Muscle of leg (tissue), 11 donors: ENCODE data around the gene PRKN. TPM values are rescaled to one million over a fixed set of nuclear protein-coding genes. Genes with fewer than 3 reads are reported as not detected.

Experiments
- DNase-seq: peaks from one replicate; pipeline ENCODE4 v3.0.0; 2013
- H3K27ac ChIP-seq: one replicate; pipeline ENCODE4 v1.5.1; 2013; ENCODE audit warnings: mild to moderate bottlenecking, low read length, control low read depth
- H3K27me3 ChIP-seq: one replicate; pipeline ENCODE4 v1.6.1; 2013; ENCODE audit warnings: low read length; ENCODE audit not compliant: control insufficient read depth, insufficient read depth
- H3K36me3 ChIP-seq: one replicate; pipeline ENCODE4 v1.6.1; 2013; ENCODE audit warnings: low read length; ENCODE audit not compliant: control insufficient read depth, insufficient read depth
- H3K4me1 ChIP-seq: one replicate; pipeline ENCODE4 v1.6.1; 2013; ENCODE audit warnings: low read length; ENCODE audit not compliant: control insufficient read depth, insufficient read depth
- H3K4me3 ChIP-seq: one replicate; pipeline ENCODE4 v1.5.1; 2013; ENCODE audit warnings: low read length, control low read depth
- H3K9me3 ChIP-seq: replicated peaks from 2 replicates; pipeline ENCODE4 v1.6.1; 2013; ENCODE audit warnings: low read depth, low read length; ENCODE audit not compliant: control insufficient read depth
- WGBS: methylation state at CpG from one replicate; pipeline ENCODE4 v1.1.5; 2013; ENCODE audit warnings: missing lambda C conversion rate; ENCODE audit not compliant: insufficient coverage; 5-methylcytosine and 5-hydroxymethylcytosine counted together
- polyA plus RNA-seq, 8 donors: library from polyadenylated mRNA; unstranded; fragments of 120-200 nt; gene quantifications; one replicate each; pipeline versions ENCODE4 v1.2.1 to v1.2.3, GENCODE V29; 2013; ENCODE audit warnings: inconsistent platforms in 1 of 8, low replicate concordance in 1 of 8; ENCODE audit not compliant: insufficient read length in 8 of 8, insufficient read depth in 1 of 8
- total RNA-seq: library from RNA; stranded (reverse); fragments of 120-200 nt; gene quantifications from one replicate; pipeline ENCODE4 v1.2.4, GENCODE V29; 2013

The PRKN gene
- total and polyA plus RNA-seq, 9 donors, result 2.5 to 4.7 (median 3.9) TPM

GRCh38 chr6:161480421-161481155, 1247.0 kb downstream of the PRKN start:
- Histone ChIP-seq H3K9me3 (no peaks in the 10 kb centered on the region), H3K36me3 (no peaks in the 10 kb centered on the region), H3K4me1 (peaks cover 4% of the 10 kb centered on the region), H3K27ac (no peak overlapping the region), H3K4me3 (no peak overlapping the region), H3K27me3 (no peaks in the 10 kb centered on the region)
- DNase-seq, result peak; percentile 23
- WGBS, result 73% methylated on average over 7 of the region's 12 CpGs

GRCh38 chr6:161479376-161479775, 1248.2 kb downstream of the PRKN start:
- Histone ChIP-seq H3K27ac (no peak overlapping the region), H3K9me3 (no peaks in the 10 kb centered on the region), H3K4me3 (no peak overlapping the region), H3K27me3 (no peaks in the 10 kb centered on the region), H3K4me1 (peaks cover 4% of the 10 kb centered on the region), H3K36me3 (no peaks in the 10 kb centered on the region)
- DNase-seq, result peak; percentile 28
- WGBS, result 51% methylated on average over 4 of the region's 4 CpGs

- no peak overlapping the region for H3K4me3 ChIP-seq
- no peaks in the 10 kb centered on the region for H3K27me3 ChIP-seq
- DNase-seq, result no peak
- 93% methylated on average over 4 of the region's 7 CpGs for WGBS
- no peaks in the 10 kb centered on the region for H3K9me3 ChIP-seq
- no peak overlapping the region for H3K27ac ChIP-seq
- peaks cover 4% of the 10 kb centered on the region for H3K4me1 ChIP-seq
- no peaks in the 10 kb centered on the region for H3K36me3 ChIP-seq
These were observed 1249.6 kb downstream of the PRKN start for GRCh38 chr6:161477876-161478425.

- Histone ChIP-seq H3K4me3 (no peak overlapping the region), H3K27ac (peak overlapping the region; percentile 65), H3K36me3 (no peaks in the 10 kb centered on the region), H3K9me3 (no peaks in the 10 kb centered on the region), H3K4me1 (peaks cover 4% of the 10 kb centered on the region), H3K27me3 (no peaks in the 10 kb centered on the region)
- 55% methylated on average over 7 of the region's 9 CpGs for WGBS
- DNase-seq, result peak; percentile 53
These were observed 1250.9 kb downstream of the PRKN start for GRCh38 chr6:161476711-161477110.

GRCh38 chr6:161465403-161465802, 1262.2 kb downstream of the PRKN start:
- Histone ChIP-seq H3K27ac (no peak overlapping the region), H3K4me3 (no peak overlapping the region), H3K4me1 (no peaks in the 10 kb centered on the region), H3K27me3 (no peaks in the 10 kb centered on the region), H3K9me3 (no peaks in the 10 kb centered on the region), H3K36me3 (no peaks in the 10 kb centered on the region)
- DNase-seq, result no peak
- WGBS, result no CpG with 5 or more reads among the region's 2 CpGs

- no peak overlapping the region for H3K4me3 ChIP-seq
- 83% methylated on average over 1 of the region's 2 CpGs for WGBS
These were observed 1264.5 kb downstream of the PRKN start for GRCh38 chr6:161463071-161463470.

GRCh38 chr6:161462148-161462547, 1265.4 kb downstream of the PRKN start:
- no peaks in the 10 kb centered on the region for H3K27me3 ChIP-seq
- WGBS, result no CpG with 5 or more reads among the region's 2 CpGs
- no peaks in the 10 kb centered on the region for H3K36me3 ChIP-seq
- H3K4me1 ChIP-seq, result no peaks in the 10 kb centered on the region
- no peak overlapping the region for H3K4me3 ChIP-seq
- H3K27ac ChIP-seq, result no peak overlapping the region
- no peaks in the 10 kb centered on the region for H3K9me3 ChIP-seq
- DNase-seq, result no peak

More at GRCh38 chr6:161463071-161463470, 1264.5 kb downstream of the PRKN start:
- DNase-seq, result no peak
- no peaks in the 10 kb centered on the region for H3K27me3 ChIP-seq
- no peaks in the 10 kb centered on the region for H3K9me3 ChIP-seq
- H3K36me3 ChIP-seq, result no peaks in the 10 kb centered on the region
- no peaks in the 10 kb centered on the region for H3K4me1 ChIP-seq
- H3K27ac ChIP-seq, result no peak overlapping the region

- 60% methylated on average over 1 of the region's 1 CpG for WGBS
- Histone ChIP-seq H3K4me1 (no peaks in the 10 kb centered on the region), H3K4me3 (no peak overlapping the region)
These were observed 1268.5 kb downstream of the PRKN start for GRCh38 chr6:161459008-161459615.

GRCh38 chr6:161458201-161458951, 1269.2 kb downstream of the PRKN start:
- H3K27ac ChIP-seq, result no peak overlapping the region
- no peaks in the 10 kb centered on the region for H3K36me3 ChIP-seq
- H3K4me1 ChIP-seq, result no peaks in the 10 kb centered on the region
- H3K9me3 ChIP-seq, result no peaks in the 10 kb centered on the region
- H3K27me3 ChIP-seq, result no peaks in the 10 kb centered on the region
- no peak for DNase-seq
- H3K4me3 ChIP-seq, result no peak overlapping the region
- 22% methylated on average over 7 of the region's 12 CpGs for WGBS

More at GRCh38 chr6:161459008-161459615, 1268.5 kb downstream of the PRKN start:
- no peaks in the 10 kb centered on the region for H3K27me3 ChIP-seq
- H3K9me3 ChIP-seq, result no peaks in the 10 kb centered on the region
- H3K36me3 ChIP-seq, result no peaks in the 10 kb centered on the region
- DNase-seq, result no peak
- H3K27ac ChIP-seq, result no peak overlapping the region

GRCh38 chr6:161455848-161456247, 1271.7 kb downstream of the PRKN start:
- 83% methylated on average over 3 of the region's 5 CpGs for WGBS
- DNase-seq, result no peak
- H3K27ac ChIP-seq, result no peak overlapping the region
- no peaks in the 10 kb centered on the region for H3K27me3 ChIP-seq
- no peaks in the 10 kb centered on the region for H3K36me3 ChIP-seq
- H3K4me3 ChIP-seq, result no peak overlapping the region
- no peaks in the 10 kb centered on the region for H3K4me1 ChIP-seq
- H3K9me3 ChIP-seq, result no peaks in the 10 kb centered on the region
